ENCODE data around the gene NIPAL3.

Gene NIPAL3

DNA sequence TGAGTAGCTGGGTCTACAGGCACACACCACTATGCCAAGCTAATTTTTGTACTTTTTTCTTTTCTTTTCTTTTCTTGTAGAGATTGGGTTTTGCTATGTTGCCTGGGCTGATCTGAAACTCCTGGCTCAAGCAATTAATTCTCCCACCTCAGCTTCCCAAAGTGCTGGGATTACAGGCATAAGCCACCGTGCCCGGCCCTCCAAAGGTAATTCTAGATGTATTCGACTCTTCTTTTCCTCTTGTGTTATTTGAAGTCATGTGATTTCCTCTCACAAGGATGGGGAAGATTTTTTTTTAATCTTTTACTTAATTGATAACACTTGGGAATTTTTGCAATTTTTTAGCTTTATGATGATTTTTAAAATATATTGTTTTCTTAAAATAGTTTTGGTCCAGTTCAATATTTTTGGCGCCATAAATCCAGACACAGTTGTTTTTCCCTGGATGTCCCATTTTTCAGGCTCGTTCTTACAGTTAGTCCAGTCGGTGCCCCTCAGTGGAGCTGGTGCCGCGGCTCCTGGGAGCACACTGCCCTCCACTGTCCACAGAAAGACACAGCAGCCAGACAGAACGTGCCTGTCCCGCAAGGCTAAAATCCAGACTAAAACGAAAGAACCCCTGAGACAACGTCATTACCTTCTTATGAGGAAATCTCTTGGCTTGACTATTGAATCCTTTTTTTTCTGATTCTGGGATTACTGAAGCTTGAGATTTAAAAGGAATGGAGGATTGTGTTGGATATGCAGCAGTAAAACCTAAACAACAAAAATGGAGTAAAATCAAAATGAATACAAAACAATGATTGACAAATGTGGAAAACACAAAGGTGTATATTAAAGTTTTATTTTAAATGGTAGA, 24.4 kb upstream of the NIPAL3 start:
- no peak for FAIRE-seq
- no peak for DNase-seq (ENCODE audit: insufficient read length, low spot score)

DNA sequence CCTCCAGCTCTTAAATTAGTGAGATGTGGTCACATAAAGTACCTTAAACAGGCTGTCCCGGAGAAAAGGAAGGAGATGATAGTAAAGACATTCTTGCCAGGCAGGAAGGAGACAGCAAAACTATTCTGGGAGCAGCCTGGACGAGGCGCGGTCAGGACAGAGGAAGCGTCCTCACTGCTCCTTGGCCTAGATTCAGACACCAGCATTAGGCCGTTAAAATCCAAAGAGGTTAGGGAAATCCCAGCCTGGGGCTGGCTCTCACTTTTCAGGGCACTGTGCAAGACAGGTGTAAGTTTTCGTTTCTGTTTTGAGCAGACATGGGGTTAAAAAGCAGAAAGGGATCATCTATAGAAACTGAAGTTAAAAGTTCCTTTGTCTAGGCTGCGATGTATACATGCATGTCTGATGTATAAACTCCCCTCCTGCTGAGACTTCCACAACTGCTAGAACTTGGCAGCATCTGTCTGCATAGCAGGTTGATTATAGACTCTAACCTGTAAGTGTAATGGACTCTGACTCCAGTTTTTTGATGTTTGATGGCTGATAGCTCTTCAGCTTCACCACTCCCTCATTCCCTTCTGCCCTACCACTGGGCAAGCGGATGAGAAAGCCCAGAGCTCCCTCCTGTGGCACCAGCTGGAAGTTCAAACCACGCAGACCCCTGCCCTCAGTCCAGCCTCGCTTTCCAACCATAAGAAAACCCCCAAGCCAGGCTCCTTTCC, 23.6 kb upstream of the NIPAL3 start:
- peak; percentile 94 for FAIRE-seq
- DNase-seq (ENCODE audit: insufficient read length, low spot score) = no peak

DNA sequence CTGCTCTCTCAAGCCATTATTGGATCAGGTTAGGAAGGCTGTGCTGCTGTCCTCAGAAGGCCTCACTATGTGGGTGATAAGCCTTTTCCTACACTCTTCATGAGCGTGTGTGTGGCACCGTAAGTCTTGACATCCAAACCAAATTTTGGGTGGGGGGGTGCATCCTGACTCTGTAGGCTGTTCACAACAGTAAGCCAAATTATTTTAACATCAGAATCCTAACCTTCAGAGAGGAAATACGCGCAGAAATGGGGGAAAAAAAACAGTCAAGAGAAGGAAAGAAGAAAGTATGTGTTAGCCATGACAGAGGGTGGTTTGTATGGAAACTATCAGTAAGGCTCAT, 23.0 kb upstream of the NIPAL3 start:
- no peak for FAIRE-seq
- no peak for DNase-seq (ENCODE audit: insufficient read length, low spot score)

DNA sequence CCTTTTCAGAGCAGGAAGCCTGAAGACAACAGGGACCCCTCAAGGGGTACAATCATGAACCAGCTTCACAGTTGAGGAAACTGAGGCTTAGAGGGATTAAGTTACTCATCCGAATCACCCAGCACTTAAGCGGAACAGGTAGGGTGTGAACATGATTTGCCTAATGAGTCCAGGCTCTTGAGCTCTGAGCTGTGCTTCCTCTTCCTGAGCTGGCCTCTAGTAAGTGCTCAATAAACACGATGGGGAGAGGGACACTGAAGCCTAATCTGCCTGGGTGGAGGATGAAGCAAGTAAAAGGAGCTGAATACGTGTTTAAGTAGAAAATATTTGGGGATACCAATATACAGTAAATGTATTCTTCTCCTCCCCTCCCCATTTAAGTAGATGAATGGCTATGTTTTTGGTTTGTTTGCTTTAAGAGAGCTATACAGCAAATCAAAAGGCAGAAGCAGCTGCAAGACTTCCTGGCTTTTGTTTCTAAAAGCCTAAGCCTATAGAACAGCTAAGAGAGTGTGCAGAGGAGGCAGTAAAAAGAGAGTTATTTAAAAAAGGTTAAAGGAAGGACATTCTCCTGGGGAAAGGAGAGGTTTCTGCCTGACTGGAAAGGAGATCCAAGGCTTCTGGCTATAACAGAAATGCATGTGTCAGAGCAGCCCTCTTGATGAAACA, 22.5 kb upstream of the NIPAL3 start:
- FAIRE-seq = peak; percentile 91
- DNase-seq (ENCODE audit: insufficient read length, low spot score) = no peak

DNA sequence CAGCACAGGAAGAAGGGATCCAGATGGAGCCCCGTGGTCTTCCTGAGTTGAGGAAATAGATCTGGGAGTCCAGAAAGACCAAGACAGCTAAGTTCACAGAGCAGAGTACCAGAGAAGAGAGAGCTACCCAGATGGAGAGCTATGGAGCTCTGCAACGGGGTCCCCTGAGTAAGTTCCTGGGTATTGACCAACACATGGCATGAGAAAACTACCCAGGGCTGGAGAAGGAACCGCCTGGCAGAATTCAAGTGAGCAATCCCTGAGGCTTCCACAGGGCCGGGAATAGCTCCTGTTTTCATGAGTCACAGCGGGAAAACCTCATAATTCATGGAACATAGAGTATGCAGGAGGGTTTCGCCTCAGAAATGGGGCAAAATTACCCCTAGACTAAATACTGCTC, 21.7 kb upstream of the NIPAL3 start:
- DNase-seq (ENCODE audit: insufficient read length, low spot score) = no peak
- FAIRE-seq = no peak

DNA sequence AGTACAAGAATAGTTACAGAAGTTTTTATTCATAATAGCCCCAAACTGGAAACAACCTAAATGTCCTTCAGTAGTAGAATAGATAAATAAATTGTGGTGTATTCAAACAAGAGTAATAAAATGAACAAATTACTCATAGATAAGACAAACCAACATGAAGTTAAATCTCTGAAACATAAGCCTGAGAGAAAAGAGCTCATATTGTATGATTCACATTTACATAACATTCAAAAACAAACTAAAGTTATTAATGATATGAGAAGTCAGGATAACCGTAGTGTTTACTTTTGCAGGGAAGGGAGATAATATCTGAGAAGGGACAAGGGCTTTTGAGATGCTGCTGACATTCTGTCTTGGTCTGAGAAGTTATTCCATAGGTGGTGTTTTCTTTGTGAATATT, 15.5 kb upstream of the NIPAL3 start:
- DNase-seq (ENCODE audit: insufficient read length, low spot score) (no peak), FAIRE-seq (peak; percentile 40)

DNA sequence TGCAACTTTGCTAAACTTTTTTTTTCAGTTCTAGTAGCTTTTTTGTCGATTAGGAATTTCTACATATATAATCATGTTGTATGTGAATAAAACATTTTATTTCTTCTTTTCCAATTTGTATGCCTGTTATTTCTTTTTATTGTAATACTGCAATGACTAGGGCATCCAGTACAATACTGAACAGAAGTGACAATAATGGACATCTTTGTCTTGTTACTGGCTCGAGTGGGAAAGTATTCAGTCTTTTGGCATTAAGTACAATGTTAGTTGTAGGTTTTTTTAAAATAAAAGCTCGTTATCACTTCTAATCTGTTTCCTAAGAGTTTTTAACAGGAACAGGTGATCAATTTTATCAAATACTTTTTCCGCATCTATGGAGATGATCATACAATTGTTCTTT, 11.8 kb upstream of the NIPAL3 start:
- FAIRE-seq = no peak

DNA sequence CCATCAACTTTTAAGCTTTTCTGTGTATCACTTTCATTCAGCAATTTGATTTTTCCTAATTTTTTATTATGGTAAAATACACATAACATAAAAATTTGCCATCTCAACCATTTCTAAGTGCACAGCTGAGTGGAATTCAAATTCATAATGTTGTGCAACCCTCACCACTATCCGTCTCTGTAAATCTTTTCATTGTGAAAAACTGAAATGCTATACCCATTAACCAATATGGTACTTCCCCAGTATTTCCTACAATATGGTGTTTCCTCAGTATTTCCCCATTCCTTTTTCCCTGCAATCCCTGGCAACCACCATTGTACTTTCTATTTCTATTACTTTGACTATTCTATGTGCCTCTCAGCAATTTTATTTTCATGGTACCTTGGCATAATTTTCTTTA, 8.8 kb upstream of the NIPAL3 start:
- no peak for DNase-seq (ENCODE audit: insufficient read length, low spot score)
- no peak for FAIRE-seq

More for the DNA sequence above, 11.8 kb upstream of the NIPAL3 start:
- DNase-seq (ENCODE audit: insufficient read length, low spot score) = no peak

DNA sequence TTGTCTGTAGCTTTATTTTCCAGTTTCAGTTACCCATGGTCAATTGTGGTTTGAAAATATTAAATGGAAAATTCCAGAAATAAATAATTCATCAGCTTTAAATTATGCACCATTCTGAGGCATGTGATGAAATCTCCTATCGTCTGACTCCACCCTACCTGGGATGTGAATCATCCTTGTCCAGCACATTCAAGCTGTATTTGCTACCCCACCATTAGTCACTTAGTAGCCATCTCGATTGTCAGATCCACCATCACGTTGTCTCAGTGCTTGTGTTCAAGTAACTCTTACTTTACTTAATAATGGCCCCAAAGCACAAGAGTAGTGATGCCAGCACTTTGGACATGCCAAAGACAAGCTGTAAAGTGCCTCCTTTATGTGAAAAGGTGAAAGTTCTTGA, 6.1 kb upstream of the NIPAL3 start:
- FAIRE-seq = no peak
- no peak for DNase-seq (ENCODE audit: insufficient read length, low spot score)

DNA sequence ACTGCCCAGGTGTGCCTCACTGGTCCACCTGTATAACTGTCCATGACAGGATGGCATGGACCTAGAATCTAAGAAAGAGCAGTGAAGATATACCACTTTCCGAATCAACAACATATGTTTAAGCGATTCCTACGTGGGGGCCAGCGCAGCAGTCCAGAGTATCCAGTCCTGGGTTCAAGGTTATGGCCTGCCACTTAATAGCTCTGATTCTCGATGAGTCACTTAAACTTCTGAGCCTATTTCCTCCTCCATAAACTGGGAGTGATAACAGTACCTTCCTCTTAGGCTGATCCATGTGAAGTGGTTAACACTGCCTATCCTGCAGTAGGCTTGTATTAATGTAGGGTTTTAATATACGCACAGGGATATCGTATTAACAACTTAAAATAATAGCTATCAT, 4.9 kb upstream of the NIPAL3 start:
- no peak for DNase-seq (ENCODE audit: insufficient read length, low spot score)
- FAIRE-seq = no peak

DNA sequence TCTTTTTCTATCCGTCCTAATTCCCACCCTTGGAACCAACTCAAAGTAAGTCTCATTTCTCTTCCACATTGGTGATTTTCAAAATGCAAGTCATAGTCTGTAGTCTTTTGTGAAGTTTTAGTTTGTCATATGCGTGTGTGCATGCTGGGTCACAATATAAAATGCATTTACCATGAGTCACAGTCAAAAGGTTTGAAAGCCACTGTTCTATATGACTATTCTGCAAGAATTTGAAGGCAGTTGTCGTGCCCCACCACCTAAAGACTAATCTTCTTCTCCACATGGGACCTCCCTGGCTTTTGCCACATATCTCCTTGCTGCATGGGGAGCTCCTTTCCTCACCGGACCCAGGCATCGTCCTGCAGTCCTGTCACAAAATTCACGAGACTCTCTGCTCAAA, 3.6 kb upstream of the NIPAL3 start:
- no peak for DNase-seq (ENCODE audit: insufficient read length, low spot score)

DNA sequence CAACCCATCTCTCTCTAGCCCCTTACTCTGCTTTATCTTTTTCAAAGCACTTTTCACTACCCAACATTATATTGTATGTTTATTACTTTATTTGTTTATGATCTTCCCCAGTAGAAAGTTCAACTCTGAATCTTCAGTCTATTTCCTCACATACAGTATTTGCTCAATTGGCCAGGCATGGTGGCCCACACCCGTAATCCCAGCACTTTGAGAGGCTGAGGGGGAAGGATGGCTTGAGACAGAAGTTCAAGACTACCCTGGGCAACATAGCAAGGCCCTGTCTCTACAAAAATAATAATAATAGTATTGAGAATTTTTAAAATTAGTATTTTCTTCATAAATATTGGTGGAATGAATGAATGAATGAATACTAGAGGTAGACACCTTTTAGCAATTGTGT, 3.2 kb upstream of the NIPAL3 start:
- FAIRE-seq = no peak

More for the DNA sequence above, 3.6 kb upstream of the NIPAL3 start:
- FAIRE-seq = no peak

DNA sequence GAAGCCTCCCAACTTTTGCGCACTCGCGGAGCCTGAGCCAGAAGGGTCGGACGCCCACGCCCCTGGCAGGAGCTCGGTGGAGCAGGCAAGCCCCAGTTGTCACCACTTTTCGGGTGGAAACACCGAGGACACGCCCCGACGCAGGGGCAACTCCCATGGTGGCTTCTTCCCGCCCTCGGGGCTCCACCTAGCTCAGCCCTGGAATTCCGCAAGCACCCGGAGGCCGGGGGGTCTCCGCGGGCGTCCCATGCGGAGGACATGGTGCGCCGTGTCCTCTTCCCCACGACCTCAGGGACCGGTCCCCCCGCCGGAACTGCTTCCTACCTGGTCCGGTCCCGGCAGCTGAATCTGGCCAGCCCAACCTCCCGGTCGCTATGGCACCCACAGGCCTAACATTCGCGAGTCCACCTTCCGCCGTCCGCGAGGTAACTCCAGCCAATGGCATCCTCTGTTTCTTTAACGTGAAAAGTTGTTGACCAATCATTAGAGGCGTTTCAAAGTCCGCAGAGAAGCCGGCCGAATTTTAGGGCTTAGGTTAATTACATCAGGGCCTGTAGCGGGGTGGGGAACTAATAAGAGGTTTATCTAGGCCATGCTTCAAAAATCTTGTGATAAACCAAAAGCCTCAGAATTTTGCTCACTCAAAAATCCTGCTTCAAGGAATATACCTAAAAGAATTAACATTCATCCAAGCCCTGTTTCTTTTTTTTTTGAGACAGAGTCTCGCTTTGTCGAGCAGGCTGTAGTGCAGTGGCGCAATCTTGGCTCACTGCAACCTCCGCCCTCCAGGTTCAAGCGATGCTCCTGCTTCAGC, 2.0 kb upstream of the NIPAL3 start, which contains the start of gene STPG1:
Gene STPG1, minus strand, starts transcription at position 433 of the 814 bp plus-strand sequence. CDS start 12,394 bp downstream, outside the sequence.
- DNase-seq (ENCODE audit: insufficient read length, low spot score) (peak; percentile 53), FAIRE-seq (peak; percentile 92)

More for the DNA sequence above, 3.2 kb upstream of the NIPAL3 start:
- no peak for DNase-seq (ENCODE audit: insufficient read length, low spot score)

DNA sequence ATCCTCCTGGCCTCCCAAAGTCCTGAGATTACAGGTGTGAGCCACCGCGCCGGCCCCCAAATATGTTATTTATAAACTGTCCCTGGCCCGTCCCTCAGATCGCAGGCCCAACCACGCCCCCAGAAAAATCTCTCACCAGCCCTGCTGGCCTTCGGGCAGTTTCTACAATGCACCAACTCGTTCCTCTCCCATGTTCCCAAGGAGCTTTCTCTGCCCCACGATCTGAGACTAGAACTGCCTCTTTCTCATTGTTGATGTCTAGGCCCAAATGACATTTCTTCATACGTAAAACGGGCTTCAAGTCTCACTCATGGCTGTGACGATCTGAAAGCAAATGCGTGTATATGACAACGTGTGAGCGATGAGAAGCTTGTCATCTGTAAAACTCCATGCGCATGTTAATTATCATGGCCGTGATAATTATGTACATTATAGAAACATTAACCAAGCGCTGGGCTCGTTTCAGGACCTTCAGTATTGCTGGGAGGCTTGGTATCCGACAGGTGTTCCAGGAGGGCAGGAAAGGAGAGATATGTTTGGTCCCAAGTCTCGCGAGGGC, 748 bp upstream of the NIPAL3 start:
- no peak for DNase-seq (ENCODE audit: insufficient read length, low spot score)
- FAIRE-seq = no peak

DNA sequence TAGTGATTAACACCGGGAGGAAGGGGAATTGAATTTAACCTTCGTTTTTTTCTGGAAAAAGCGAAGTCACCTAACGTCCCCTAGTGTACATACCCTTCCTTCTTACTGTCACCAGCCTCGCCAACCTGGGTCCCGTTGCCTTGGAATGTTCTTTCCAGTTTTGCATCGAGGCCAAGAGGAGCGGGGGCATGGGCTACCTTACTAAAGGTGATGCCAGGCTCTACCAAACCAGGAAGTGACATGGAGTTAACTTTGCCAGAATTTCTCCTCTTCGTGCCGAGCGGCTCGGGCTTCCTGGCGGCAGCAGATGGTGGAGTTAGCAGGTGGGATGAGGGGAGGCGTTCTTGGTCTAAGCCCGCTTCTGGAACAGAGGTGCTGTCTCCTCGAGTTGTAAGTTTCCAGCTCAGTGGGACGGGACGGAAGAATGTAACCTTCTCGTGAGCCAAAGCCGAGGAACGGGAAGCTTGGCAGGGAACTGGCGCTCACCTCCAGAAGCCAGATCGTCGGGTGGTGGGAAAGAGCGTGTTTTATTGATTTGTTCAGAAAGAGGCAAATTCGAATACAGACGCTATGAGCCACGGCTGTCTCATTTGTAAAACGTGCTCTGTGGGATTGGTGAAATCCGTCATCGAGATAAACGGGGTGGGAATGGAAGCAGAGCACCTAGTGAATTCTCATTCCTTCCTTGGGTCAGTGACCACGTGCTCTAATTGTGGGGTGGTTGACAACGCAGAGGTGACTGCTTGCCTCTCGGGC, 486 bp downstream of the NIPAL3 start:
- DNase-seq (ENCODE audit: insufficient read length, low spot score) = no peak
- peak; percentile 23 for FAIRE-seq

DNA sequence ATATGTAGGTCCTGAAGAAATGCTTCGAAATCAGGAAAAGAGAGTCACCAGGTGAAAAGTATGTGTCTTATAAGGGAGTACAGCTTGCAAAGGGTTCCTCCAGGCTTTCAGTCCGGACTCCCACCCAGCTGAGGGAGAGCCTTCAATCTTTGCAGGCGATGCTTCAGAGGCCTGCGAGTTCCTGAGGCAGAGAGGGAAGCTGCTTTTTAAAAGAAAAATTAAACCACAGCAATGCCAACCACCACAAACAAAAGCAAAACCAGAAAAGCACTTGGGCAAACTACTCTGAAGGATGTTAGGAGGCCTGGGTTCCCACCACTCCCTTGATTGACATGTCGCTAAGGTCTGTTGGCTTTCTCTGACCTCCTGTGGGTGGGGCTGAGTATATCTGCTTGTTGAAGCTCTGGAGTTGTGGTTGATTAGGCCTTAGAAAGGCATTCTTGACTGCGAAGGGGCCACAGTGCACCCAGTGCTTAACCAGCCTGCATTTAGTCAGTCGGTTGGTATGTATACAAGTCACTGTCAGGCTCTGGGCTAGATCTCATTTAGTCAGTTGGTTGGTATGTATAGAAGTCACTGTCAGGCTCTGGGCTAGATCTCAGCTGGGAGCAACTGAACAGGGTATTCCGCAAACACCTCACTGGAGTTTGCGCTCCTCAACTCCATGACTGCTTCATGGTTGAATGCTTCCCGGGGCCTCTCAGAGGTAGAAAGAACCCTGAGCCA, 1.2 kb downstream of the NIPAL3 start:
- FAIRE-seq = peak; percentile 21
- DNase-seq (ENCODE audit: insufficient read length, low spot score) = no peak

DNA sequence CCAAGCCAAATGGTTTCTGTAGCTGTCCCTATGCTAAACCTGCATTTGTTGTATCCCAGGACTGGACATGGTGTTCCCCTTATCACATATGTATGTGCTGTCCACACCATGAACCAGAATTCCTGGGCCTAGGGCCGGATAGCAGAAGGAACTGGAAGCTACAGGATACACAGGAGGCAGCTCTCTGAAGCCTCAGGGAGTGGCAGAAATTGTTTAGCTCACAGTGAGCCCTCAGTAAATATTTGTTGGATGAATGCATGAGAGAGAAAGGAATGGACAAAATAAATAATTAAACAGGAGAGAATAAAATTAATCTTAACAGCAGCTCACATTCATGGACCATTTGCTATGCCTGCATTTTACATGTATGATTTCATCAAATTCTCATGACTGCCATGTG, 2.1 kb downstream of the NIPAL3 start:
- FAIRE-seq = no peak
- no peak for DNase-seq (ENCODE audit: insufficient read length, low spot score)

DNA sequence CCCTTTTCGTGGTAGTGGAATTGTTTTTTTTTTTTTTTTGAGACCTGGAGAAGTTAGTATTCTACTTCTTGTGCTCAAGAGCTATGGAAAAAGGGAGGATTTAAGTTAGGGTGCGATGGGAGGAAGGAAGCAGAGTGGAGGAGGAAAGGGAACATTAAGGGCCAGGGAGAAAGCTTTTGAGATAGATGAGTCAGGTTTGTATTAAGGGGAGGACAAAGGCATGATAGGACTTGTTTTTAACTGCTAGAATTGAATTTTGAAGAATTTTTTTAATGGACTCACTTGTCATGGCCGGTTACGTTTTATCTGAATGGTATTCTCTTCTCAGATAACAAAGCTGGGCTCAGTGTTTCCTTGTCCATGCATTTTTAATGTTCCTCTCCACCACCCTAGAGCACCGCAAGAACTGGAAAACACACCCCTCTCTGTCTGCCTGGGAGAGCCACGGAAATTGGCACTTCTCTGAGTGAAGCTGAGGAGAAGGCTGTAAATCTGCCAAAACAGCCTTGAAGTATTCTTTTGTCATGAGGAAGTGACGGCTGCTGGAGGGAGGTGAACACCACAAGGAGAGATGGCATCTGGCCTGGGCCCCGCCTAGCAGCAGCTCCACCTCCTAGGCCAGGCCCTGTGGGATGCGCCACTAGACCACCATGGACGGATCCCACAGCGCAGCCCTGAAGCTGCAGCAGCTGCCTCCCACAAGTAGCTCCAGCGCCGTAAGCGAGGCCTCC, 3.5 kb downstream of the NIPAL3 start:
- FAIRE-seq (no peak), DNase-seq (ENCODE audit: insufficient read length, low spot score) (no peak)
